ENCODE data around the gene SRGAP1.

GRCh38 chr12:64137117-64137516 lies 292.6 kb downstream of the SRGAP1 start:
- TF ChIP-seq CTCF (IDR thresholded peaks at IDR 0.05 in 2 of 3, conservative IDR thresholded peaks at IDR 0.05 in 1 of 3; ENCODE audit: insufficient read depth in 2 of 3, low read depth in 1 of 3, low read length in 3 of 3) (no peak), MNT (conservative IDR thresholded peaks at IDR 0.05) (no peak), ZNF311 (CRISPR knock-in tag; IDR thresholded peaks at IDR 0.05) (no peak), NR3C1 (CRISPR knock-in tag; IDR thresholded peaks at IDR 0.05) (no peak), RBBP5 (IDR thresholded peaks at IDR 0.05; ENCODE audit: borderline replicate concordance, insufficient read depth, low read length, poor library complexity, severe bottlenecking) (no peak), ZBTB26 (CRISPR knock-in tag; IDR thresholded peaks at IDR 0.05) (no peak), GTF2F1 (IDR thresholded peaks at IDR 0.05; ENCODE audit: low read depth, low read length) (no peak), RAD21 (CRISPR knock-in tag; conservative IDR thresholded peaks at IDR 0.05 in 1 of 2, IDR thresholded peaks at IDR 0.05 in 1 of 2) (no peak)

Data from K562 (cell line).